BLaER1 (cell line): Measurements from ENCODE around the gene KIF14.
"Not testable (repeated sequence)": the region's sequence is repeated elsewhere in the genome, so short reads cannot be mapped to it uniquely, and the experiment has no call there.

Source experiments
- H3K27ac ChIP-seq: shearing (Covaris generic); formaldehyde crosslinking; 2 replicates; pipeline ENCODE4 v1.8.1; 2022
- H3K27me3 ChIP-seq: shearing (Covaris generic); formaldehyde crosslinking; 2 replicates; pipeline ENCODE4 v1.8.1; 2022
- H3K36me3 ChIP-seq: shearing (Covaris generic); formaldehyde crosslinking; 2 replicates; pipeline ENCODE4 v1.8.1; 2022
- H3K4me1 ChIP-seq: shearing (Covaris generic); formaldehyde crosslinking; 2 replicates; pipeline ENCODE4 v1.8.1; 2022
- H3K4me2 ChIP-seq: shearing (Covaris generic); formaldehyde crosslinking; 2 replicates; pipeline ENCODE4 v1.8.1; 2022
- H3K4me3 ChIP-seq: shearing (Covaris generic); formaldehyde crosslinking; 2 replicates; pipeline ENCODE4 v1.8.1; 2022
- H3K9ac ChIP-seq: shearing (Covaris generic); formaldehyde crosslinking; 2 replicates; pipeline ENCODE4 v1.8.1; 2022
- H3K9me3 ChIP-seq: shearing (Covaris generic); formaldehyde crosslinking; 2 replicates; pipeline ENCODE4 v1.8.1; 2022
- H4K20me1 ChIP-seq: shearing (Covaris generic); formaldehyde crosslinking; 2 replicates; pipeline ENCODE4 v1.8.1; 2022
- Cebpa-rat ChIP-seq: shearing (Covaris generic); IDR thresholded peaks from 2 replicates; pipeline ENCODE4 v1.8.1; 2022

Gene KIF14

GRCh38 chr1:200526709-200527612 lies 93.6 kb downstream of the KIF14 start:
- H3K9me3 ChIP-seq: no peaks in the 10 kb centered on the region
- no peak for TF ChIP-seq Cebpa-rat
- no peaks in the 10 kb centered on the region for H3K27me3 ChIP-seq
- H4K20me1 ChIP-seq: no peaks in the 10 kb centered on the region
- no peak overlapping the region for H3K27ac ChIP-seq
- H3K4me1 ChIP-seq: peaks cover 25% of the 10 kb centered on the region
- H3K4me2 ChIP-seq: no peak overlapping the region
- no peaks in the 10 kb centered on the region for H3K36me3 ChIP-seq
- H3K9ac ChIP-seq: no peak overlapping the region
- H3K4me3 ChIP-seq: no peak overlapping the region

GRCh38 chr1:200525090-200525987 lies 95.2 kb downstream of the KIF14 start:
- H3K9ac ChIP-seq: no peak overlapping the region
- no peaks in the 10 kb centered on the region for H3K9me3 ChIP-seq
- H3K27ac ChIP-seq: no peak overlapping the region
- no peak overlapping the region for H3K4me3 ChIP-seq
- no peak for TF ChIP-seq Cebpa-rat
- peaks cover 16% of the 10 kb centered on the region for H3K4me1 ChIP-seq
- H3K4me2 ChIP-seq: no peak overlapping the region
- H3K36me3 ChIP-seq: no peaks in the 10 kb centered on the region
- no peaks in the 10 kb centered on the region for H3K27me3 ChIP-seq
- no peaks in the 10 kb centered on the region for H4K20me1 ChIP-seq

GRCh38 chr1:200524551-200524950 lies 96.0 kb downstream of the KIF14 start:
- peaks cover 23% of the 10 kb centered on the region for H3K4me1 ChIP-seq
- not testable (repeated sequence) for H4K20me1 ChIP-seq, H3K27ac ChIP-seq, H3K9me3 ChIP-seq, H3K9ac ChIP-seq, H3K36me3 ChIP-seq, H3K4me3 ChIP-seq, H3K27me3 ChIP-seq
- H3K4me2 ChIP-seq: peak overlapping the region; percentile 37

- Histone ChIP-seq H3K4me2 (peak overlapping the region; percentile 37), H4K20me1 (no peaks in the 10 kb centered on the region), H3K27ac (no peak overlapping the region)
These were observed 96.5 kb downstream of the KIF14 start for GRCh38 chr1:200524092-200524491.

DNA sequence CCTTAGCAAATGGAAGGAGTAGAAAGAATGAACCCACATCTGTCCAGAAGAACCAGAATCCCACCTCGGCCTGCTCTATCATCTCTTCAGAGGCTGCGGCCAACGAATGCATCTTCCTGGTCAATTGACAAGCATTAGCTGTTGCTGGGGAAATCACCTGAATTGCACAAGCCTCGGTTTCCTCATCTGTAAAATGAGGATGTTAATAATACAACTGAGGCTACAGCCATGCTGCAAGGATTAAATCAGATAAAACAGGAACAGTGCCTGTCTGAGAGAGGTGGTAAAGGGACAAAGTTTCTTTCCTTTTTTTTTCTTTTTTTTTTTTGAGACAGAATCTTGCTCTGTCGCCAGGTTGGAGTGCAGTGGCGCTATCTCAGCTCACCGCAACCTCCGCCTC lies 99.8 kb downstream of the KIF14 start:
- no peak for TF ChIP-seq Cebpa-rat
- Histone ChIP-seq H3K36me3 (no peaks in the 10 kb centered on the region), H3K27ac (no peak overlapping the region), H3K9ac (no peak overlapping the region), H3K4me1 (peaks cover 20% of the 10 kb centered on the region), H3K4me3 (no peak overlapping the region), H4K20me1 (no peaks in the 10 kb centered on the region), H3K27me3 (no peaks in the 10 kb centered on the region), H3K4me2 (no peak overlapping the region), H3K9me3 (no peaks in the 10 kb centered on the region)

More at GRCh38 chr1:200524092-200524491, 96.5 kb downstream of the KIF14 start:
- H3K4me1 ChIP-seq: peaks cover 24% of the 10 kb centered on the region
- no peaks in the 10 kb centered on the region for H3K9me3 ChIP-seq
- no peak overlapping the region for H3K9ac ChIP-seq
- H3K27me3 ChIP-seq: no peaks in the 10 kb centered on the region
- no peaks in the 10 kb centered on the region for H3K36me3 ChIP-seq
- no peak for TF ChIP-seq Cebpa-rat
- no peak overlapping the region for H3K4me3 ChIP-seq

- Histone ChIP-seq H3K27ac (no peak overlapping the region), H3K4me3 (no peak overlapping the region), H3K9me3 (no peaks in the 10 kb centered on the region), H3K36me3 (no peaks in the 10 kb centered on the region), H4K20me1 (no peaks in the 10 kb centered on the region), H3K4me2 (no peak overlapping the region), H3K9ac (no peak overlapping the region), H3K27me3 (no peaks in the 10 kb centered on the region), H3K4me1 (peaks cover 9% of the 10 kb centered on the region)
- TF ChIP-seq Cebpa-rat: no peak
These were observed 102.0 kb downstream of the KIF14 start for GRCh38 chr1:200518524-200518923.

DNA sequence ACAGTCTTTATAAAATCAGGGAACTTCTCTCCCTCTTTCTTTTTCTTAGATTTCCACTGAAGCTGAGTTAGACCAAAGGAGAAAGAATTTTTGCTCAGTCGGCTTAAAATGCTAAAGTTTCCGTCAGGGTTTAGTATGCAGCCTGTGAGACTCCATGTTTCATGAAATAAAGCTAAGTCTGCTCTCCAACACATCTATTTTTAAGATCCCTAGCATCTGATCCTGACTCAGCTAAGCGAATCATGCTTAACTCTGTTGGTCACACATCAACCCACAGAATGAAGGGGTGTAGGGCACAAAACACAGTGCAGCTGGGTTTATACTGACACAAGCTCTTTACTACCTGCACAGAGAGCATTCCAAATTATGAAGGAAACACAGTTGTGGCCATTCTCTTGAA lies 108.4 kb downstream of the KIF14 start:
- H3K36me3 ChIP-seq: no peaks in the 10 kb centered on the region
- no peaks in the 10 kb centered on the region for H3K27me3 ChIP-seq
- no peak overlapping the region for H3K27ac ChIP-seq
- no peak for TF ChIP-seq Cebpa-rat
- H3K4me3 ChIP-seq: no peak overlapping the region
- no peaks in the 10 kb centered on the region for H4K20me1 ChIP-seq
- no peak overlapping the region for H3K4me2 ChIP-seq
- H3K9me3 ChIP-seq: no peaks in the 10 kb centered on the region
- H3K9ac ChIP-seq: no peak overlapping the region
- H3K4me1 ChIP-seq: no peaks in the 10 kb centered on the region

DNA sequence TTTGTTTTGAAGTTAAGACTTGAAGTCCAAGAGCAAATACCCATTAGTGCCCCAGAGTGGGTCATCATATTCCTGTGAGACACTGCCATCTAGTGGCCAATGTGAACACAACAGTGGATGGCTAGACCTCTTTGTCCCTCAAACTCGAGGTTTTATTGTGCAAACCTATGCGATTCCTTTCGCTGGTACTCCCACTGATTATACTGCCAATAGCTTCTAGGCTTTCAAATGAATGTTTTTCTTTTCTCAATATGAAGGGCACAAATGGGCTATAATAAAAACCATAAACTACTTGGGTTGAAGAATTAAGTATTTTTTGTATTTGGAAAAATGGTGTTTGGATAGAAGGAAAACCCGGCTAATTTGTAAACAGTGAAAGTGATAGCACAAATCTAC lies 110.3 kb downstream of the KIF14 start:
- no peaks in the 10 kb centered on the region for H3K27me3 ChIP-seq
- H3K36me3 ChIP-seq: no peaks in the 10 kb centered on the region

GRCh38 chr1:200506471-200506870 lies 114.1 kb downstream of the KIF14 start:
- H3K4me2 ChIP-seq: no peak overlapping the region
- no peaks in the 10 kb centered on the region for H4K20me1 ChIP-seq
- no peak for TF ChIP-seq Cebpa-rat
- no peak overlapping the region for H3K9ac ChIP-seq
- no peaks in the 10 kb centered on the region for H3K9me3 ChIP-seq
- no peak overlapping the region for H3K27ac ChIP-seq
- H3K4me3 ChIP-seq: no peak overlapping the region
- H3K27me3 ChIP-seq: no peaks in the 10 kb centered on the region
- no peaks in the 10 kb centered on the region for H3K4me1 ChIP-seq
- no peaks in the 10 kb centered on the region for H3K36me3 ChIP-seq

More for the DNA sequence above, 110.3 kb downstream of the KIF14 start:
- Histone ChIP-seq H3K9ac (no peak overlapping the region), H3K27ac (no peak overlapping the region), H4K20me1 (no peaks in the 10 kb centered on the region), H3K9me3 (no peaks in the 10 kb centered on the region), H3K4me1 (no peaks in the 10 kb centered on the region), H3K4me3 (no peak overlapping the region), H3K4me2 (no peak overlapping the region)
- no peak for TF ChIP-seq Cebpa-rat

GRCh38 chr1:200505257-200505656 lies 115.3 kb downstream of the KIF14 start:
- H3K27ac ChIP-seq: no peak overlapping the region
- no peaks in the 10 kb centered on the region for H3K9me3 ChIP-seq
- no peaks in the 10 kb centered on the region for H3K4me1 ChIP-seq
- no peaks in the 10 kb centered on the region for H3K36me3 ChIP-seq
- no peak overlapping the region for H3K9ac ChIP-seq
- no peak overlapping the region for H3K4me2 ChIP-seq
- no peak overlapping the region for H3K4me3 ChIP-seq
- H4K20me1 ChIP-seq: no peaks in the 10 kb centered on the region
- no peaks in the 10 kb centered on the region for H3K27me3 ChIP-seq
- no peak for TF ChIP-seq Cebpa-rat
